Stimulated activated CD8-positive, alpha-beta memory T cell treated with anti-CD3 and anti-CD28 coated beads, Interleukin-12 subunit alpha, Interleukin-12 subunit beta, amount 100 ng/mL, for 24 hours (primary cell): ENCODE data around the gene NXT1.
A peak's percentile ranks its signal among the peaks of the same experiment; 100 is the strongest.
"Not testable (repeated sequence)": the region's sequence is repeated elsewhere in the genome, so short reads cannot be mapped to it uniquely, and the experiment has no call there.

Source experiments
- DNase-seq: peaks from one replicate; pipeline ENCODE4 v3.0.0-alpha.2; 2020; ENCODE audit errors: extremely low read depth

NXT1 gene

DNA sequence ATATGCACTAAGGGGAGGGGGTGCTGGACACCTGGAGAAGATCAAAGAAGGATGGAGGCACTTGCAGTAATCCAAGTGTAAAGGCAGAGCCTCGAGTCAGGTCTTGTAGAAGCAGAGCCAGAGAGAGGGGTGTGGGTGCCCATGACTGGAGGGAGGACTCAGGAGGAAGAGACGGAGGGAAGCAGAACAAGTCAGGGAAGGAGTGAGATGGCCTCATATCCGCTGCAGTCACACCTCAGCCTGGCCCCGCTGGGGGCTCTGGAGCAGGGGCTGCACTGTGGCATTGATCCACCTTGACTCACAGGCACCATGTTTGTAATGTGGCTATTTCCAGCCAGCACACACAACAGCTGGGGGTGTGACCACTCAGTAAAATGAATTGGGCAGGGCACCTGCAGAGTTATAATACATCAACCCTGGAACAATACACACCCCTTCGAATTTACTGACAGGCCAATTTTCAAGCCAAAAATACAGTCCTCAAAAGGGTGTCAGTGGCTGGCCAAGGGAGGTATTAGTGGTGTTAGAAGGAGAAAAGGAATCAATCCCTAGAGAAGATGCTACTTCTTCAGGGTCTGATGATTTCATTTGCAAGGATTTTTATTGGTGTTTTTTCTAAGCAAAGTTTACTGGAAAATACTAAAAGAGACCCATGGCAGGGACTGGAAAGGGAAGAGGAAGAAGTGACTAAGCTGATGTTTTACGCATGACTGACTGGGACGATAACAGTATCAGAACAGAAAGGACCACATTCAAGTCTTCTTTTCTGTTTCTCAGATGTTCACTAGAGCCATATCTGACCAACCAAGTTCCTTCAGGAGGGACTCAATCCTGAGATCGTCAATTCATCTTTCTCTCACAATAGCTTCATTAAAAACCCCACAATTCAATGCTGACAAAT, 18.9 kb upstream of the NXT1 start:
- DNase-seq = no peak

DNA sequence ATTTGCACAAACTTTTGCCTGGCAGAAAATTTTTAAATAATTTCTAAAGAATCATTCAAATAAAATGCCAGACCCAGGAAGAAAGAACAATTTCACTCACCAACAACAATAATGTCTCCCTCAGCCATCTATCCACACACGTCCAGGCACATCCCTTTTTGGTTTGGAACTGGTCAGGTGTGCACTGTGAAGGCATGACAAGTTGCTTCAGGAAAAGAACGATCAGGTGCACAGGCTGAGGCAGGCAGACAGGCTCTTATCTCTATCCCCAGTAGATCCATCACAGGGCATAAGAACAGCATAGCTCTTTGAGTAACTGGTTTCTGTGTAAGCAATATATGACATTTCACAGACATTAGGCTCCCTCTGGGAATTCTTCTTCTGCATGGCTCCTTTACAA, 18.1 kb upstream of the NXT1 start:
- DNase-seq = no peak

GRCh38 chr20:23334111-23334510, 16.5 kb upstream of the NXT1 start:
- no peak for DNase-seq

- no peak for DNase-seq
Observed at GRCh38 chr20:23335521-23335920, 15.1 kb upstream of the NXT1 start.

DNA sequence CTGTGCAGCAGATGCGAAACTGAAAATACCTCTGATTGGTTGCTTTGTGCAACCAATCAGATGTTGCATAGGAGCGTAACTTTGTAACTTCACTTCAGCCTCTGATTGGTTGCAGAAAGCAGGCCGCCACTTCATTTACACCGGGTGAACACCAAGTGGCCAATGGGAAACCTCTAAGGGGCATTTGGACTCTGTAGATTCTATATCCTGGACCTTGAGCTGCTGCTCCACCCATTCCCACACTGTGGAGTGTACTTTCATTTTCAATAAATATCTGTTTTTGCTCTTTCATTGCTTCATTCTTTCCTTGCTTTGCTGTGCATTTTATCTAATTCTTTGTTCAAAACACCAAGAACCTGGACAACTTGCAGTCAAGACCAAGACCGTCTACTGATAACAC, 14.1 kb upstream of the NXT1 start:
- DNase-seq = no peak

DNA sequence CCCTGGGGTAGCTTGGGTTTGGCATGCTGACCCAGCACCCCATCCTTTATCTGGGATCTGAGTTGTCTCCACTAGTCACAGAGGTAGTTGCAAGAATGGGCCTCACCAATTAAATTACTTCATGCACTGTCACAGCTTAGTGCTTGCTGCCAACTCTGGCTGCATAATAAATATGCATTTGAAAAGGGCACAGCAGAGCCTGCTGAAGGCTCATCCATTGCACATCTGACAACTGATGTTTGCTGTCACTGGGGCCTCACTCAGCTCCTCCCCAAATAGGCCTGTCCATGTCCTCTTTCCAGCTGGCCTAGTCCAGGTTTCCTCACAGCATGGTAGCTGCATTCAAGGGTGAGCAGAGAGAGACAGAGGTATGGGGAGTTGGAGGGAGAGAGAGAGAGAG, 13.3 kb upstream of the NXT1 start:
- DNase-seq = no peak

- no peak for DNase-seq
Observed at GRCh38 chr20:23339986-23340385, 10.6 kb upstream of the NXT1 start.

DNA sequence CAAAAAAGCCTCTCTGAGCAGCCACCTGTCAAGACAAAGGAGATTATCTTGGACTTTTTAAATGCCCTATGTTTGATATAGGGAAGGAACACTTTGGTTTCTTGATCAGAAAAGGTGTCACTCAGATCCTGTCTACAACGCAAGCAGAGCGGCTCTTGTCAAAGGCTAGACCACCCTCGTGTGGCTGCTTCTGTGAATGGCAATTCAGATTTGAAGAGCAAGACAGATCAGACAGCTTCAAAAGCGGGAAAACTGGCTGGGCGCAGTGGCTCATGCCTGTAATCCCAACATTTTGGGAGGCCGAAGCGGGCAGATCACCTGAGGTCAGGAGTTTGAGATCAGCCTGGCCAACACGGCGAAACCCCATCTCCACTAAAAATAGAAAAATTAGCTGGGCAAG, 10.1 kb upstream of the NXT1 start:
- no peak for DNase-seq

GRCh38 chr20:23341073-23341472, 9.5 kb upstream of the NXT1 start:
- no peak for DNase-seq

- no peak for DNase-seq
Observed at GRCh38 chr20:23343590-23343989, 7.0 kb upstream of the NXT1 start.

GRCh38 chr20:23344336-23344735, 6.3 kb upstream of the NXT1 start:
- no peak for DNase-seq

DNA sequence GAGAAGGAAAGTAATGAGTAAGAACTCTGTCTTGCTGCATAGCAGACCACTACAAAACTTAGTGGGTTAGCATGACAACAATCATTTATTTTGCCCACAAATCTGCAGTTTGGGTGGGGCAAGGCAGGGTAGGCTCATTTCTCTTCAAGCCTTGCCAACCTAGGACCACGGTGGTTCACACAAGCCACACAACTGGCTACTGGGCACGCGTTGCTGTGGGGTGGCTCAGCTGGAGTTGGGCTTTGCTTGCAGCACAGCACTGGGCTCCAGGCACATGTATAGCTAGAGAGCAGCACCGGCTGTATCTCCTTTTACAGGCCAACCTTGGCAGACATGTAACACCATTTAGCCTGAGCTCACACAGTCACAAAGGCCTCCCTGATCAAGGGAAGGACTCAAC, 4.6 kb upstream of the NXT1 start:
- no peak for DNase-seq

GRCh38 chr20:23347791-23348190, 2.8 kb upstream of the NXT1 start:
- no peak for DNase-seq

DNA sequence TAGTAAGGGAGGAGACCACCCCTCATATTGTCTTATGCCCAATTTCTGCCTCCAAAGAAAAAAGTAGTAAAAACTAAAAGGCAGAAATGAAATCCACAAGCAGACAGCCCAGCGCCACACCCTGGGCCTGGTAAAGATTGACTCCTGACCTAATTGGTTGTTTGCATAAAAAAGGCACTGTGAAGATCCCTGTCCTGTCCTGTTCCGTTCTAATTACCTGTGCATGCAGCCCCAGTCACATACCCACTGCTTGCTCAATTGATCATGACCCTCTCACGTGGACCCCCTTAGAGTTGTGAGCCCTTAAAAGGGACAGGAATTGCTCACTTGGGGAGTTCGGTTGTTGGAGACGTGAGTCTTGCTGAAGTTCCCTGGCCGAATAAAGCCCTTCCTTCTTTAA, 2.1 kb upstream of the NXT1 start:
- not testable (repeated sequence) for DNase-seq

DNA sequence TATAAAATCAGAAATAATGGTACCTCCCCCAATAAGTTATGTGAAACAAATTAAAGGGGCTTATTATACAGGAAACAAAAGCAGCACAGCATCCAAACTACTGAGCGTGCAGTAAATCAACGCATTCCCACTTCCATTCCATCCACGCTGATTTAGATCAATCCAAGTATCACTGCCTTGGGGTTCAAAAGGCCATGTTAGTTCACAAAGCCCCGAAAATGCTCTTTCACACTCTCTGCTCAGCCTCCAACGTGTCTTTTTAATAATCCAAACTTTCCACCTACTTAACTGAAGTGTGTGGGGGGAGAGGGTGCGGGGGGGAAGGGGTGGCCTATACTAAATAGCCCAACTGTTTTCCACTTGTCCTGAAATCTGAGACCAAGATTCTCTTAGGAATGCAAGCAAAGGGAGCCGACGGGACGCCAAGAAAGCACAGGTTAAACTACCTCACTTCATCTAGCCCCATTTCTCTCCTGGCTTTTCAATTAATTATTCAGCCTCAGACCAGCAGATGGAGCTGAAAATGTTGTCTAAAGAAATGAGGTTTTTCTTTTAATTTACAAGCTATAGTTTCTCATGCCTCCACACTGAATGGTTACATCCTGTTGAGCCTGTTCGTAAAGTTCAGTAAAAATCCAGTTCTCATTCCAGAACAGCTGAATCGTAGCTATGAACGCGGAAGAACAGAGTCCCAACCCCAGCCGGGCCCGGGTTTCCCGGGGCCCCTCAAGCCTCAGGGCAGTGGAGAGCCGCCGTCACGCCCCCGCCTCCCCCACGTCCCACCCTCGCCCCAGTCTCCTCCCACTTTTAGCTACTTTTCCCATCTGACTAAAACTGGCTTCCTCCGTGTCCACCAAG, 1.0 kb upstream of the NXT1 start:
- DNase-seq = peak; percentile 47

DNA sequence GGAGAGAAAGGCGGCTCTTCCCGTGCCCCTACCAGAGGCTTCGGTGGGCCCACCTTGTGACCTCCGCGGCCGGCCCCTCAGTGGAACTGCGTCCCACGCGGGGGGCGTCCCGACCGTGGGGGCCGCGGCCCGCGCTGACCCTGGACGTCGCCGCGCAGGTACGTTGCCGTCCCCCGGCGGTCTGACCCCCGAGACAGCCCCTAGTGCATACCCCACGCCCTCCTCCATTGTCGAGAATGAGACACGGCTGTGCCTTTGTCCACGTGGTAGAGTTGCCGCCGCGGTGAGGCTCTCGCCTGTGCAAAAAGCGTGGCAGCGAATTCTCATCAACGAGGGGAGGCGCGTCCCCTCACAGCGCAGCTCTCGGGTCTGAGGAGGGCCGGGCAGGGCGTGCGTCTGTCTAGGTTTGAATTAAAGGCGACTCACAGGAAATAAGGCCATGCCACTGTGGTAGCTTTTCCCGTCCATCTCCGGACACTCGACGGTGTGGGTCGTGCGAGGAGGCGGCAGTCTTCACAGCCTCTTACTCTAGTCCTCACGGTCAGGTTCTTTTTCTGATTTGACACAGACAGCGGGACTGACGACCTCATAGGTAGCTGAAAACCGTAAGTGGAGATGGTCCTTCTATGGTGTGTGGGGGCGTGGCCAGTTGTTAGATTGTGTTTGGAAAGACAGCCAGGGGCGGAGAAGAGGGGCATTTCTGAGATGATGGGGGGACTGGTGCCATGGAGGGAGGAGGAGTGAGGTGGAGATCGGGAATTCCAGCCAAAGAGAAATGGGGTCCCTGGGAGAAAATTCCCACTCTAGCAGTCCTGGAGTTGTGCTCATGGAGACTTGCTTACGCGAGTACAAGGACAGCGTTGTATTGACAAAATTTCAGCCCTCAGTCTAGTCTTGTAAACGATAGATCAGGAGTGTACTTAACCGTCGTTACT, 580 bp downstream of the NXT1 start:
- no peak for DNase-seq

- DNase-seq = no peak
Observed at GRCh38 chr20:23356203-23356602, 5.6 kb downstream of the NXT1 start.

GRCh38 chr20:23357767-23358562, 7.4 kb downstream of the NXT1 start:
- peak; percentile 100 for DNase-seq

- DNase-seq = no peak
Observed at GRCh38 chr20:23358563-23358906, 7.9 kb downstream of the NXT1 start.

DNA sequence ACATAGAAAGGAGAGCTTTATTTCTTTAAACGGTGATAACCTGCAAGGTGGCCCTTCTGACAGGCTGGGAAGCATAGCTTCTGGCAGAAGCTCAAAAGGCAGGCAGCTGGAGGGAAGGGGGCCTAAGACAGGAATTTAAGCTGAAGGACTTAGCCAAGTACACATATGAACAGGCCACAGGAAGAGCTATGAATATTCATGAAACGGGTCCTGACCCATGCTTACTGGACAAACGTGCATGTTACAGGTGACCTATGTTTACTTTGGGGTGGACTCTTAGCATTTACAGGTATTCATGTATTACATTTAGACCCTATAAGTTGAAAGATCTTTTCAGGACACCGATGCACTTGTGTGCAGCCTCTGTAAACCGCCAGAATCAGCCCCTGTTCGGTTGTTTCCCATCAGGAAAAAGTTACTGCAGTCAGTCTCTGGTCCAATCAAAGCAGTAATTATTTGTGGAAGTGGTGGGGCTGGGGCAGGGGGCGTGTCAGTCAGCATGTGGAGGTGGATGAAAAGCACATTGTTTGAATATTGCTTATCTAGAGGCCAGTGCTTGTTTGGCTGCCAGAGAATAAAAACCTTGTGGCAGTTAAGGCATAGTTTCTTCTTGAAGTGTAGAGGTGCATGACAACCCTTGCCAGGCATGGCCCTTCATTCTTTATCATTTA, 8.5 kb downstream of the NXT1 start:
- DNase-seq = no peak

DNA sequence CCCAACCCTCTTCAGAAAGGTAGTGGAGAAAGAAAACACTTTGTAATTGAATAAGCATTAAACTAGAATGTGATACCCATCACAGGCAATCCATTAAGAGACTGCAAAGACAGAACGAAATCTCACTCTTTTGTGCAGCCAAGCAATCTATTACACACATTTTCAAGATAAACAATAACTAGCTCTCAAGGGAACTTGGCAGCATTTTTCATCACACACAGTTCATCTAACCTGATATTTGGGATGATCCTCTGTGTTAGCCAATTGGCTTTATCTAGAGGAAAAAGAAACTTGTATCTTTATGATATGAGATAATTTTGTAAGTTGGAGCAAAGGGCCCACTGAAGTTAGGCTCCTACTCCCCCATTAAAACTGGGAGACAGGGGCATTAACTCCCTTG, 9.9 kb downstream of the NXT1 start:
- DNase-seq = no peak
